AG04450 (cell line): ENCODE results near the gene ZSCAN29. TPM values are rescaled to one million over a fixed set of nuclear protein-coding genes. Genes with fewer than 3 reads are reported as not detected.
A peak's percentile ranks its signal among the peaks of the same experiment; 100 is the strongest.

Experiments used
- CTCF ChIA-PET: fragments of 300-600, 350-600 bp; formaldehyde crosslinking; extraction: SDS; loops from one replicate; lab custom pipeline; 2022; ENCODE audit warnings: antibody characterized with exemption, inconsistent platforms; lab: Charles Lee
- POLR2A ChIA-PET: fragments of 350-600 bp; formaldehyde crosslinking; extraction: SDS; loops from one replicate; lab custom pipeline; 2021; ENCODE audit warnings: antibody characterized with exemption, inconsistent platforms; lab: Yijun Ruan, JAX
- DNase-seq: peaks from one replicate; pipeline ENCODE4 v3.0.0-alpha.2; 2011; ENCODE audit warnings: low read depth, low spot score
- H3K27ac ChIP-seq: one replicate; pipeline ENCODE4 v1.5.1; 2012; ENCODE audit warnings: low read depth, low read length, control low read depth
- H3K27me3 ChIP-seq: one replicate; pipeline ENCODE4 v1.6.0; 2012; ENCODE audit warnings: low read length; ENCODE audit not compliant: control insufficient read depth, insufficient read depth
- H3K4me3 ChIP-seq: 2 replicates; pipeline ENCODE4 v1.5.1; 2011; ENCODE audit warnings: mild to moderate bottlenecking, low read depth, low read length, control low read depth
- H3K9me3 ChIP-seq: 2 replicates; pipeline ENCODE4 v1.5.1; 2012; ENCODE audit warnings: low read length; ENCODE audit not compliant: control insufficient read depth, insufficient read depth
- polyA minus RNA-seq: library from RNA; depleted of rRNA, polyadenylated mRNA; stranded (reverse); fragments of >200 nt; gene quantifications from 2 replicates; pipeline ENCODE4 v1.2.3, GENCODE V29; 2011; rRNA and poly(A)+ RNA removed
- polyA plus RNA-seq: library from polyadenylated mRNA; depleted of rRNA; stranded (reverse); fragments of >200 nt; gene quantifications from 2 replicates; pipeline ENCODE4 v1.2.3, GENCODE V29; 2011; rRNA removed
- TF ChIP-seq, protein P1 (sequence below): IDR thresholded peaks from 2 replicates; pipeline ENCODE4 v1.5.1; 2011; ENCODE audit warnings: low read depth, low read length, control low read depth, inconsistent platforms

Gene ZSCAN29
- polyA plus RNA-seq: 8.8 and 9.6 TPM in 2 replicates
- polyA minus RNA-seq: 7.5 and 8.9 TPM in 2 replicates

DNA sequence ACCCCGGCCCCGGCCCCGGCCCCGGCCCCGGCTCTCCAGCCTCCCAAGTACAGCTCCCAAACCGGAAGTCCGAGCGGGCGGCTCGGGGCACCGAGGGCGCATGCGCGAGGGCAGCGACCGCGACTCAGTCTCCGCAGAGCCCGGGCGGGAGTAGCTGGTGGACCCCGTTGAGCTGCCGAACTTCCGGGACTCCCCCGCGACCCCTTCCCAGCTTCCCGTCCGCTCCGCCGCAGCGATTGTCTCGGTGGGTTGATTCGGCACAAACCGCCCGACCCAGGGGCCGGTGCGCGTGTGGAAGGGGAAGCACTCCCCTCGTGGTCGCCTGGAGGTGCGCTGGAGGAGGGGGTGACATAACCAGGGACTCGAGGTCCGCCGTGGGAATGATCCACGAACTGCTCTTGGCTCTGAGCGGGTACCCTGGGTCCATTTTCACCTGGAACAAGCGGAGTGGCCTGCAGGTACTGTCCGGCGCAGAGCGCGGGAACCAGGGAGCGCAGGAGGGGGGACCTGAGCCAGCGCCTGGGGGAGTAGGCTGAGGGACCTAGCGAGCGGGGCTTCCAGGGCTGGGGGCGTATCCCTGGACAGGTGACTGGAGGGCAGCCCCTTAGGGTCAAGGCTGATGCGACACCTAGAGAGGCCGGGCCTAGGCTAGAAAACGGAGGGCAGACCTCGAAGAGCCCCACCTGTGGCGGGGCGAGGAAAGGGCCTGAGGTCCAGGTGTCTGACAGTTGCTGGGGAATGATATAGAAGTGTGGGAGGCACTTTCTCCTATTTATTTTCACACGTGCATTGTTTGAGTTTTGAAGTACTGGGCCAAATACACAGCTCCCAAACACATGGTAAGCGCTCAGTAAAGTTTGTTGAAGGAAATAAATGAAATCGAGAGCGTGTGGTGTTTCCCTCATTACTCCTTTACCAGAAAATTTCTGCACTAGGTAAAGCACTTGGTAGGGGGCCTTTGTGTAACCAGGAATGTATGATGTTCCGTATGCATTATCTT, at the start of gene ZSCAN29, which contains the start of gene TUBGCP4:
TSS of gene ZSCAN29 (minus strand) at position 69 of the 1,000 bp plus-strand sequence. CDS start 1,130 bp downstream, outside the sequence.
TSS of gene TUBGCP4 (plus strand) at position 127 of the 1,000 bp plus-strand sequence. CDS start at position 381, 254 bp downstream.
- H3K27ac ChIP-seq: peak within 1 kb of the TSS; percentile 39
- ChIA-PET CTCF (interaction anchor here (0.6 to 1.3 kb wide), 5 partner anchors 9 to 184 kb away, joined by 3 to 6 read pairs (median 4); no protein-coding TSS in a partner anchor), POLR2A (interaction anchor here (0.6 to 1.2 kb wide), 4 partner anchors 13 to 134 kb away, joined by 3 to 5 read pairs (median 3); no protein-coding TSS in a partner anchor)

DNA sequence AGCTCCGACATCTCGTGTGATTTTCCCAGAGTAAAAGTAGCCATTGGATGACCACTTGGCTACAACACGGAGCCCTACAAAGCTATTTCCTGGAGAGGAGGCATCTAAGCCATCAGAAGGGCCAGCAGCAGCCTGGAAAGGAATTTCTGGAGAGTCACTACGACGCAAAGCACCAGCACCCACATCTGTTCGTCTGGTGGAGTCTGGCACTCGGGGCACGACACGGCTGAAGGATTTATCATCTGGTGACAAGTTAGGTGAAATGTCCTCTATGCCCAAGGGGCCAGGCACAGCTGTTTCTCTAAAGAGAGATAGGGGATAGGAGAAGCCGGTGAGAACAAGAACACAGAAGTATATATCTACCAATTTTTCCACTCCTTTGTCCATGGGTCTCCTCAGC, 49.6 kb upstream of the ZSCAN29 start:
- DNase-seq: no peak
- Histone ChIP-seq H3K9me3 (no peaks in the 10 kb centered on the region), H3K27me3 (no peaks in the 10 kb centered on the region), H3K4me3 (no peak overlapping the region), H3K27ac (no peak overlapping the region)
- TF ChIP-seq, protein P1, sequence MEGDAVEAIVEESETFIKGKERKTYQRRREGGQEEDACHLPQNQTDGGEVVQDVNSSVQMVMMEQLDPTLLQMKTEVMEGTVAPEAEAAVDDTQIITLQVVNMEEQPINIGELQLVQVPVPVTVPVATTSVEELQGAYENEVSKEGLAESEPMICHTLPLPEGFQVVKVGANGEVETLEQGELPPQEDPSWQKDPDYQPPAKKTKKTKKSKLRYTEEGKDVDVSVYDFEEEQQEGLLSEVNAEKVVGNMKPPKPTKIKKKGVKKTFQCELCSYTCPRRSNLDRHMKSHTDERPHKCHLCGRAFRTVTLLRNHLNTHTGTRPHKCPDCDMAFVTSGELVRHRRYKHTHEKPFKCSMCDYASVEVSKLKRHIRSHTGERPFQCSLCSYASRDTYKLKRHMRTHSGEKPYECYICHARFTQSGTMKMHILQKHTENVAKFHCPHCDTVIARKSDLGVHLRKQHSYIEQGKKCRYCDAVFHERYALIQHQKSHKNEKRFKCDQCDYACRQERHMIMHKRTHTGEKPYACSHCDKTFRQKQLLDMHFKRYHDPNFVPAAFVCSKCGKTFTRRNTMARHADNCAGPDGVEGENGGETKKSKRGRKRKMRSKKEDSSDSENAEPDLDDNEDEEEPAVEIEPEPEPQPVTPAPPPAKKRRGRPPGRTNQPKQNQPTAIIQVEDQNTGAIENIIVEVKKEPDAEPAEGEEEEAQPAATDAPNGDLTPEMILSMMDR: no peak
- ChIA-PET POLR2A (no interaction called here), CTCF (no interaction called here)

More for the DNA sequence above, at the start of gene ZSCAN29, which contains the start of gene TUBGCP4:
- DNase-seq: peak; percentile 26
- H3K9me3 ChIP-seq: peaks cover 7% of the 10 kb centered on the region
- peak within 1 kb of the TSS; percentile 89 for H3K4me3 ChIP-seq
- TF ChIP-seq, protein P1: peak; percentile 34
- H3K27me3 ChIP-seq: no peaks in the 10 kb centered on the region

- TF ChIP-seq, protein P1: no peak
- H3K27me3 ChIP-seq: no peaks in the 10 kb centered on the region
- no peak overlapping the region for H3K27ac ChIP-seq
- ChIA-PET POLR2A (interaction anchor here (0.6 kb wide), 1 partner anchor 230 kb away, joined by 3 read pairs; no protein-coding TSS in a partner anchor), CTCF (no interaction called here)
- H3K4me3 ChIP-seq: no peak overlapping the region
- H3K9me3 ChIP-seq: no peaks in the 10 kb centered on the region
- no peak for DNase-seq
These were observed 43.4 kb upstream of the ZSCAN29 start for GRCh38 chr15:43414196-43414595.

DNA sequence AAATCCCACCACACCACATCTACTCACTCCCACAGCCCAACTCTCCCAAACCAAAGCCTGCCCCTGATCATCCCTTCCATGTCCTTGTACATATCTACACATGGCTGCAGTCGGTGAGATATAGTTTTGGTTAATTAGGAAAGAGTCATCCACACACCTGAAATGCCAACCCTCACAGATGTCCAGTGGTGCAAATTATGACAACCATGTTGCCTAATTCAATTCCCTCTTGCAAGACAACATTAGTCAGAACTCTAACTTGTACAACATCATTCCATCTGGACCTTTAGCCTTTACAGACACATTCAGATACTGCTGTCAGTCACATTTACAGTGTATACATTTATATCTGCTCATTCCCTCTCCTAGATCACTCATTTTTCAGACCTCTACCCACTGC, 41.3 kb upstream of the ZSCAN29 start:
- H3K27me3 ChIP-seq: no peaks in the 10 kb centered on the region
- no peak overlapping the region for H3K27ac ChIP-seq
- POLR2A ChIA-PET: no interaction called here
- no peaks in the 10 kb centered on the region for H3K9me3 ChIP-seq
- H3K4me3 ChIP-seq: no peak overlapping the region
- TF ChIP-seq, protein P1: no peak
- CTCF ChIA-PET: no interaction called here
- no peak for DNase-seq
